Measurements from ENCODE around the gene ULK1. TPM values are rescaled to one million over a fixed set of nuclear protein-coding genes. Genes with fewer than 3 reads are reported as not detected.

Gene ULK1
- total RNA-seq, 1 donor from 2014 or later = 14.7 TPM

GRCh38 chr12:131893605-131894312 is 663 bp upstream of the ULK1 start:
- peak overlapping the region; percentile 12 for H3K4me3 ChIP-seq (ENCODE audit: low read depth, low read length)
- no peaks in the 10 kb centered on the region for H3K36me3 ChIP-seq (ENCODE audit: control insufficient read depth, insufficient read depth, low read length)
- no peak for TF ChIP-seq CTCF (IDR thresholded peaks at IDR 0.05; ENCODE audit: insufficient read depth, low read length, poor library complexity, severe bottlenecking)
- H3K27me3 ChIP-seq (ENCODE audit: control insufficient read depth, insufficient read depth, low read length) = no peaks in the 10 kb centered on the region
- DNase-seq (ENCODE audit: low read depth) = no peak

- no peak for TF ChIP-seq CTCF (IDR thresholded peaks at IDR 0.05; ENCODE audit: insufficient read depth, low read length, poor library complexity, severe bottlenecking)
- Histone ChIP-seq H3K4me3 (ENCODE audit: low read depth, low read length) (peak overlapping the region; percentile 57), H3K36me3 (ENCODE audit: control insufficient read depth, insufficient read depth, low read length) (no peaks in the 10 kb centered on the region), H3K27me3 (ENCODE audit: control insufficient read depth, insufficient read depth, low read length) (no peaks in the 10 kb centered on the region)
- DNase-seq (ENCODE audit: low read depth) = no peak
These were observed 688 bp downstream of the ULK1 start for GRCh38 chr12:131894981-131895639.

GRCh38 chr12:131895640-131896079 is 1.2 kb downstream of the ULK1 start:
- H3K36me3 ChIP-seq (ENCODE audit: control insufficient read depth, insufficient read depth, low read length) = no peaks in the 10 kb centered on the region
- H3K4me3 ChIP-seq (ENCODE audit: low read depth, low read length) = peak overlapping the region; percentile 57
- no peak for DNase-seq (ENCODE audit: low read depth)
- no peak for TF ChIP-seq CTCF (IDR thresholded peaks at IDR 0.05; ENCODE audit: insufficient read depth, low read length, poor library complexity, severe bottlenecking)
- H3K27me3 ChIP-seq (ENCODE audit: control insufficient read depth, insufficient read depth, low read length) = no peaks in the 10 kb centered on the region

- no peak for TF ChIP-seq CTCF (IDR thresholded peaks at IDR 0.05; ENCODE audit: insufficient read depth, low read length, poor library complexity, severe bottlenecking)
- no peaks in the 10 kb centered on the region for H3K27me3 ChIP-seq (ENCODE audit: control insufficient read depth, insufficient read depth, low read length)
- H3K36me3 ChIP-seq (ENCODE audit: control insufficient read depth, insufficient read depth, low read length) = no peaks in the 10 kb centered on the region
- peak; percentile 56 for DNase-seq (ENCODE audit: low read depth)
- H3K4me3 ChIP-seq (ENCODE audit: low read depth, low read length) = peak overlapping the region; percentile 57
These were observed 1.8 kb downstream of the ULK1 start for GRCh38 chr12:131896080-131896810.

- peak overlapping the region; percentile 57 for H3K4me3 ChIP-seq (ENCODE audit: low read depth, low read length)
- H3K27me3 ChIP-seq (ENCODE audit: control insufficient read depth, insufficient read depth, low read length) = no peaks in the 10 kb centered on the region
- no peak for TF ChIP-seq CTCF (IDR thresholded peaks at IDR 0.05; ENCODE audit: insufficient read depth, low read length, poor library complexity, severe bottlenecking)
- peak; percentile 34 for DNase-seq (ENCODE audit: low read depth)
- H3K36me3 ChIP-seq (ENCODE audit: control insufficient read depth, insufficient read depth, low read length) = no peaks in the 10 kb centered on the region
These were observed 2.4 kb downstream of the ULK1 start for GRCh38 chr12:131896811-131897270.

Measured in kidney epithelial cell (primary cell).